ENCODE data around the gene TBC1D3.
"Not testable (repeated sequence)": the region's sequence is repeated elsewhere in the genome, so short reads cannot be mapped to it uniquely, and the experiment has no call there.

Gene TBC1D3

GRCh38 chr17:38192455-38192854 lies at the start of gene TBC1D3:
Gene TBC1D3 (minus strand): TSS chr17:38192555. CDS start chr17:38191029, 1,526 bp downstream.
- DNase-seq (ENCODE audit: low read depth in 2 of 2): not testable (repeated sequence)

GRCh38 chr17:38232790-38233189 lies 40.4 kb upstream of the TBC1D3 start:
- DNase-seq (ENCODE audit: low read depth in 2 of 2): not testable (repeated sequence)

GRCh38 chr17:38225844-38226495 lies 33.6 kb upstream of the TBC1D3 start:
- DNase-seq (ENCODE audit: low read depth in 2 of 2): not testable (repeated sequence)

GRCh38 chr17:38220867-38221266 lies 28.5 kb upstream of the TBC1D3 start:
- not testable (repeated sequence) for DNase-seq (ENCODE audit: low read depth in 2 of 2)

GRCh38 chr17:38200271-38200670 lies 7.9 kb upstream of the TBC1D3 start:
- DNase-seq (ENCODE audit: low read depth in 2 of 2): not testable (repeated sequence)

GRCh38 chr17:38134860-38135259 lies 57.5 kb downstream of the TBC1D3 start:
- peak in 1 of 2 donors; percentile 0 for DNase-seq (ENCODE audit: low read depth in 2 of 2)

Data from activated CD4-positive, alpha-beta T cell treated with anti-CD3 and anti-CD28 coated beads for 24 hours (primary cell).